G401 (cell line): Measurements from ENCODE around the gene EIF2D. TPM values are rescaled to one million over a fixed set of nuclear protein-coding genes. Genes with fewer than 3 reads are reported as not detected.

Source experiments
- DNase-seq: peaks from one replicate; pipeline ENCODE4 v3.0.0-alpha.2; 2015; ENCODE audit warnings: low spot score
- in situ Hi-C: cut with HindIII; loops from 2 replicates; pipeline ENCODE4 v1.10.0; 2016; ENCODE audit warnings: low sequenced_read_pairs, mixed read lengths
- total RNA-seq: library from RNA; depleted of rRNA; stranded (reverse); fragments of >200 nt; shearing (Covaris generic); gene quantifications from 2 replicates; pipeline ENCODE4 v1.2.3, GENCODE V29; 2014

The EIF2D gene
- total RNA-seq, 1 experiment from 2014 or later, result 63.7 TPM

DNA sequence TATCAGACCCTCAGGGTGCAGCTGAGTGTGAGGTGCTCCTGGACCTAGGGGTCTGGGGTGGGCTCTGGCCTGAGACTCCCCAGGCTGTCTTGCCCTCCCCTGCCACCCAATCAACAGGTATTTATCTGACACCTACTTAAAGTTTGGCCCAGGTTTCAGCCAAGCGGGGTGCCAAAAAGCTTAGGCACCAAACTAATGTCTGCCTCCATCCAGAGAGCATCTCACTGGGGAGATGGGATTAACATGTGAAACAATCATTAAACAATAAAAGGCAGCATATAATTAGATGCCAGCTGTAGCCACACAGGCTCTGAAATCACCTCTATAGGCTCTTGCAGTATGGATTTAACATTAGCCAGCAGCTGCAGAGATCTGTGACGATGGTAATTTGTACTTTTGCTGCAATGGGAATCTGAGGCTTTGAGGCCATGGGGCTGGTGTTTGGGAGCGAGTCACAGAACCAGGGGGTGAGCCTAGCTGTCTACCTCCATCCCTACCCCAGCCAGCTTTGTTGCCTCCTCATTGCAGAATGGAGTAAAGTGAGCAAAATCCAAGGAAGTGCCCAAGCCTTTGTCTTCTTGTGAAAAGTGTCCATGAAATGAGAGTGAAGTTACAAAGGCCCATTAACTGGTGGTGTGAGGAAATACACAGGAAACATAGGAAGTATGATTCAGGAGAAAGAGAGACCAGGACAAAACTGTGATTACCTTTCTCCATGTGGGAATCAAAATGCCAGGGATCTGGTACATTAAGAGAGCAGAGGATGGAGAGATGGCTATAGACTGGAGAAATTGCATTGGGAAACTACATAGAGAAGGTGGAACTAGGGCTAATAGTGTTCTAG lies 36.1 kb downstream of the EIF2D start:
- in situ Hi-C loops, result no loop called here
- no peak for DNase-seq

DNA sequence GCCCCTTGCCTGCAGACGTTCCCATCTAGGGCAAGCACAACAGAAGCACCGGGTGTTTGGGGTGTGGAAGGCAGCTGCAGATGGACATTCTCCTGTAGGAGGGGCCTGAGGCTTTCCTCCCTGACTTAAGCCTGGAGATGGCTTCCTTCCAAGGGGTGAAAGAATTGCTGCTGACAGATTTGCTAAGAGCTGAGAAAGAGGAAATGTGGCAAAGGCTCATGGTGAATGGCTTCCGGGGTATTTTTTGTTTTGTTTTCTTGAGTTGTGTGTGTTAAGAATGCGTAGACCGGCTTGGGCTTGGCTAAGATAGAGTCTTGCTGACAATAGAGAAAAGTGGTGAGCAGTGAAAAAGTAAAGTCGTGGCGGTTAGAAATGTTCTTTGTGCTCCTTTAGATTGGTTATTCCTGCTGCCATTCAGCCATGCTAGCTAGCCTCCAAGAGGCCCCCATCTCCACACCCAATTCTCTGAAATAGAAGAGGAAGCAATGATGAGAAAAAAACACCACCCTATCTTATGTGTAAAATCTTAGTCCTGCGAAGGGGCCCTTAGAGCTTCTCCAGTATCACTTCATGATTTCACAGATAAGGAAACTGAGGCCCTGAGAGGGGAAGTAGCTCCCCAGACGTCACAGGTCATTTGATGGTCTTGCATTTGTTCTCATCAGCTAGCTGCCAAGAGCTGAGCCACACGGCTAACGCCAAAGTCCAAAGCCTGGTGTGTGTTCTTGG lies 36.9 kb downstream of the EIF2D start:
- in situ Hi-C loops, result no loop called here
- no peak for DNase-seq

DNA sequence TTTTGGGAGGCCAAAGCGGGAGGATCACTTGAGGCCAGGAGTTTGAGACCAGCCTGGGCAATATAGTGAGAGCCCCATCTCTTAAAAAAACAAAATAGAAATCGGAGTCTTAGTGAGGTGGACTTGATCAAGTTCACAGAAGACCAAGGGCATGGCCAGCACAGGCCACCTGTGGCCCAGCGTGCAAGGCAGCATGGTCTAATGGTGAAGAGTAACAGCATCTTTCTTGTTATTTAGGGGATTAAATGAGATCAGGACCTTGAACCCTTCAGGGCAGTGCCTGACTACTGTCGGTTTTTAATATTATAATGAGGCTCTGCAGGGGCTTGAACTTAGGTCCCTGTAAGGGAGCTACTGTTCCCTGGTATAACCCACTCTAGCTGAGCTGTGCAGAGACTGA lies 38.5 kb downstream of the EIF2D start:
- in situ Hi-C loops, result no loop called here
- no peak for DNase-seq

DNA sequence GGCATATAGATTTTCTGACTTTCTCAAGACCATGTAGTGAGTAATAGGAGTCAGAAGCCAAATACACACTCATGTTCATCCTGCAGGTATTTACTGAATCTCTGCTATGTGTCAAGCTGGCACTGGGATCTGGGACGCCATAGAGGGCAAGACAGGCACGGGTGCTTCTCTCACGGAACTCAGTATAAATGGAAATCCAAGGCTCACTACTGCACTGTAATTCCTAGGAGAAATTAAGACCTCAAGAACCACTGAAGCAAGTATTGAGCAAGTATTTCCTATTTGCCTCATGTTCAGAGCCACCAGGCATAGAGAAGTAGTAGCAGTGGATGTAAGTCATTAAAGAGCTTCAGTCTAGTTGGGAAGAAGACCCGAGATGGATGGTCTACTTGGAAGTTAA lies 38.9 kb downstream of the EIF2D start:
- in situ Hi-C loops, result no loop called here
- DNase-seq, result no peak

DNA sequence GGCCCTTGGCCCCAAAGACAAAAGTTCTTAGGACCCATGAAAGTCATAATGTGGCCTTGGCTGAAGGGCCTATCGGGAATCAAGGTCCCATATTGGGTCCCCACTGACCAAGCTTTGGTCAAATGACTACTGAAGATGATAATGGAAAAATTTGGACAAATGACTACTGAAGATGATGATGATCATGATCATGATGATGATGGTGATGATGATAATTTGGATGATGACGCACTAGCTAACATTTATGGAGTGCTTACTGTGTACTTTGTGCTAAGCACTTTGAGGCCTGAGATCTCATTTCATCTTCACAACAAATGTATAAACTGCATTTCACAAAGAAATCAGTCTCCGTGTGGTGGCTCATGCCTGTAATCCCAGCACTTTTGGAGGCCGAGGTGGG lies 39.4 kb downstream of the EIF2D start:
- no peak for DNase-seq
- in situ Hi-C loops, result no loop called here

DNA sequence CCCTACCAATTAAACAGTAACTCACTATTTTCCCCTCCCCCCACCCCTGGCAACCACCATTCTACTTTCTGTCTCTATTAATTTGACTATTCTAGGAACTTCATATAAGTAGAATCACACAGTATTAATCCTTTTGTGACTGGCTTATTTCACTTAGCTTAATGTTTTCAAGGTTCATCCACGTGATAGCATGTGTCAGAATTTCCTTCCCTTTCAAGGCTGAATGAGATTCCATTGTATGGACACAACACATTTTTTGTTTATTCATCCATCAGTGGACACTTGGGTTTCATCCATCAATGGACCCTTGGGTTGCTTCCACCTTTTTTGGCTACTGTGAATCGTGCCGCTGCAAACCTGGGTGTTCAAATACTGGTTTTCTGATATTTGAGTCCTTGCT lies 41.7 kb downstream of the EIF2D start:
- in situ Hi-C loops, result no loop called here
- no peak for DNase-seq

DNA sequence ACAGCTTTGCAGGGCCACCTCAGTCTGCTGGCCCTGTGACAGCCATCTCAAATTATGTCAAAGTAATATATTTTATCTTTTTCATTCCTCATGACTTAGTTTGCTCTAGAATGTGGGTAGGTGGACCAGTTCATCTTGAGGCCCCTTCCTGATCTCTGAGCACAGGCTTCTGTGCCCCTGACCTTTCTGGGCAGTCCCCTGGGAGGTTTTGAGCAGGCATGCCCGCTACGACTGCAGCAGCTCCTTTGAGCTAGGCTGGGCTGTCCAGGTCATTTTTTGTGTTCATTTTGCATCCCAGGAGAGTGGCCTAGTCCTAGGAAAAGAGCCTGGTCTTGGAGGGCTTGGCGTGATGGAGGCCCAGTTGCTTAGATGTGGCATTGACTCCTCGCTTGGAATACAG lies 42.7 kb downstream of the EIF2D start:
- in situ Hi-C loops, result no loop called here
- no peak for DNase-seq

DNA sequence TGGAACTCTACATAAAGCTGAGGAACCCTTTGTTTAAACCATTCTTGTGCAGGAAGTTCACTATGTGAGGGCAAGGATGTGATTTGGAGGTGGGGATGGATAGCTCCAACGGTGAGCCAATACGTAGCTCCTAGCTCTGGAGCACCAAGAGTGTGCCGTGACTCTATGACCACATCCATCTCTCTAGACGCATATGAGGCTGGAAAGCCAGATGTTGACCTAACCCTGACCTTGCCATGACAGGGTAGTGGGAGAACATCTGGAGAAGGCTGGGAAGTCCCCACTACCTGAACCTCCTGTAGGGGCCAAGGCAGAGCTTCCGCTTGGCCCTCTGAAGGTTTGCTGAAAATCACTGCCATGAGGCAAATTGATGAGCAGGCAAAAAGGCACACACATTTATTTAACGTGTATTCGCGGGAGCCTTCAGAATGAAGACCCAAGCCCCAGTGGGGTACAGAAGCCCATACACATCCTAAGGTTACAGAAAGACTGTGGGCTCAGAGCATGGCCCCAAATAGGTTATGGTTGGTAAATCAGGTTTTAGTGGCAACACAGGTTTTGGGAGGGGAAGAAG lies 43.4 kb downstream of the EIF2D start:
- in situ Hi-C loops, result no loop called here
- no peak for DNase-seq

DNA sequence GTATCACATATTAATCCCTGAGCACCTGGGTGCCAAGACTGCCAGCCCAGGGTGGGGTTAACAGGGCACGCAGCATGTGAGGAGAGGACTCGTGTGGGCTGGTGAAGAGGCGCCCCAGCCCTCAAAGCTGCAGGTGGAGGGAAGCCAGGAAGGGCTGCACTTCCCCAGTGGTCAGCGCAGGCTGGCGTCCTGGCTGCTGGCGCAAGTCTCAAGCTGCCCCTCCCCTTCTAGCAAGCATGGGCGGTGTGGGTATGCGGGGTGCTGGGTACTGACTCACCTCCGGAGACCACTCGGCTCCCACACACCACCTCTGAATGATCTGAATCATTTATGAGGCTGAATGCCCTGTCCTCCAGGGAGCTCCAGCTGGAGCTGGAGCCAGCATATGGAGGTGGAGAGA lies 44.0 kb downstream of the EIF2D start:
- in situ Hi-C loops, result no loop called here
- no peak for DNase-seq

DNA sequence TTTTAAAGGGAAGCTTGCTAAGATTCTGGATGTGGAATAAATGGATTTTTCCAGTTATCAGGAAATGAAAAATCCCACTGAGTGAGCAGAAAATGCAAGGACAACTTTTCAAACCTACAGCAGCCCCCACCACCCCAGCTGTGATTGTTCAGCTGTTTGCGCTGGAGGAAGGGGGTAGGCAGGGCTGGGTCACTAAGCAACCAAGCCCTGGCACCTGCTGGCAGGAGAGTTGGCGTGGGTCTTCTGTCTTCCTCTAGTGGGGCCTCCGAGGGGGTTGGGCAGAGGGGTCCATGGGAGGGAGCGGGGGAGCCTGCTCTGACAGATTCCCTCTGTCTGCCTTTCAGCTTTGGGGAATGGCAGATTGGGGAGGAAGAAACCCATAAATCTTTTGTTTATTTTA lies 45.3 kb downstream of the EIF2D start:
- in situ Hi-C loops, result no loop called here
- DNase-seq, result no peak

DNA sequence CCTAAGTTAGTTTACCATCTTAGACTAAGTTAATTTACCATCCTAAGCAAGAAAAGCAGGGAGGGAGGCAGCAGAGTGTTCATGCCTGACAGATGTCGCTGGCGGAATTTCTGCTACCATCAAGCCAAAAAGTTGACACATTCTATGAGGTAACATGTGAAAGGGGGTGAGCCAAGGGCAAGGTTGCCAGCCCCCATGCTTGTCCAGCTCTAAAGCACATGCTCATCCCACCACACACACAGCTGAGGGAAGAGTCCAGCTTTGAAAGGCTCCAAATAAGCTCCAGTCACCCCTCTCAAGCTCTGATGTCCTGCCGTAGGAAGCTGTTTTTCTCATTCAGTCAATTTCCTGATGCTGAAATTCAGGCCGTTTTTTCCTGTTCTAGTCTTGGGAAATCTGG lies 46.3 kb downstream of the EIF2D start:
- no peak for DNase-seq
- in situ Hi-C loops, result no loop called here

DNA sequence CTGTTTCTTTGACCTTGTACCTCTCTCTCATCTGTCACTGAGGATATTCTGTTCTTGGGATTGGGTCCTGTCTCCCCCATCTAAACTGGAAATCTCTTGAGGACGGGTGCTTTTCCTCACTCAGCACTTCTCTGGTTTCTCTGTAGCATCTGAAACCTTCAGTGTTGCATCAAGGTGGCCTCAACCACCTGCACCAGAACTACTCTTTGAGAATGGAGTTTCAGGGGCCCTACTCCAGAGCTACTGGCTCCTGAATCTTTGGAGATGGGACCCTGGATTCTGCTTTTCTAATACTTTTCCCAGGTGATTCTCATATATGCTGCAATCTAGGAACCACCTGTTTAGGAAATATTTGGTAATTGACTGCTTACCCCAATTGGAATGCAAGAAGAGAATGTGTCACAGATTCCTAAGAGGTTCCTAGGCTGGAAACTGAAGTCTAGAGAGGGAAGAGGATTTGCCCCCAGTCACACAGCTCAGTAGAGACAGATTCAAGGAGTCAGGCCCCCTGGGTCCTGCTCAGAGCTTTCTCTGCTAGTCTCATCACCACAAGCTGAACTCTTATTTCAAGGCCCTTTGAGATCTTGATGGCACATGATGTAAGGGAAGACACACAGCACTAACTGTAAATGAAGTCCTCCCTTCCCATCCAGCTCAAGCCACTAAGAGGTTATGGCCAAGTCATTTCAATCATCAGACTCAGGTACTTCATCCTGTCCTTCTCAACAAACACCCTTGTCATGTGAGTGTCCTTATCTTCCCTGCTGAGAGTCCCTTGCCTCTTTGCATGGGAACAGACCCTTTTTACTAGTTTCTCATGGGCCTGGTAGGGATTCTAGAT lies 48.7 kb downstream of the EIF2D start:
- DNase-seq, result no peak
- in situ Hi-C loops, result no loop called here

DNA sequence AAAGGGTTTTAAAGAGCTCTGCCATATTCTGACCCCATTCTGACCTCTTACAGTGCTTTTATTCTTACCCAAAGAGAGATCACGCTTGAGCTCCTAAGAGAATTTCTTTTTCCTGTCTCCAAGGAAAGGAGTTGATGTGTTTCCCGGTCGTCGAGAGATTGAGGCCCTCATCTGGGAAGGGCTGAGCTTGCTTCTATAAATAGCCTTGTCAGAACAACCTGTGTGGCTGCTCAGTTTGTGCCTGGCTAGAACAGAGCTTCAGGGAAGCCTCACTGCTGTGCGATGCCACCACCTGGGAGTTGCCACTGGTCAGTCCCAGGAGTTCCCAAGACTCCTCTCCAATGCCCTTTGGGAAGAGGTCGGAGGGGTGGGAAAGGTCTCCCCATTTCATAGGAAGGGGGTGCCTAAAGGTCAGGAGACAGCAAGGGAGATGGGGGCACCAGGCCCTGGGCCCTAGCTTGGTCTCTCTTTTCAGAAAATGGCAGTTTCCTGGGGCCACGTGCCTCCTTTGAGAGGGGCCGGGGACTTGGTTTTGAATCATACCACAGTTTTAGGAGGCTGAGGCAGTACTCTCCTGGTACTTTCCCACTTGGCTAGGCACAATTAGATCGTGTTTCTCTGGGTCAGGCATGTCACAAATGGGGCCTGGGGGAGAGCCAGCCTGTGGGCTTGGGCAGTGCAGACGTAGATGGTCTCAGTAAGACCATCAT lies 52.1 kb downstream of the EIF2D start:
- in situ Hi-C loops, result no loop called here
- DNase-seq, result no peak

DNA sequence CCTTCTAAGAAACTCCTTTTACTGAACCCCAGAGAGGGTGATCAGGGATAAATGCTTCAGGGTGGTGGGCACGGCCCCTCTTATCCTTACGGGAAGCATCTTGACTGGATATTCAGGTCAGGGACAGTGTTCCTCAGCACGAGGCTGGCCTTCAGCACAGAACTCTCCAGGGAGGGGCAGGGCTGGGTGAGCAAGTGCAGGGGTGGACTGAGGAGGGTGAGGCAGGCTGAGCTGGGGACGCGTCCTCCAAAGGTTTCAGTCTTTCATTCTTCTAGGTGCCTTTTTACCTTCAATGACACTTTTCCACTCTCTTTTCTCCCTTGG lies 52.6 kb downstream of the EIF2D start:
- DNase-seq, result no peak
- in situ Hi-C loops, result no loop called here

DNA sequence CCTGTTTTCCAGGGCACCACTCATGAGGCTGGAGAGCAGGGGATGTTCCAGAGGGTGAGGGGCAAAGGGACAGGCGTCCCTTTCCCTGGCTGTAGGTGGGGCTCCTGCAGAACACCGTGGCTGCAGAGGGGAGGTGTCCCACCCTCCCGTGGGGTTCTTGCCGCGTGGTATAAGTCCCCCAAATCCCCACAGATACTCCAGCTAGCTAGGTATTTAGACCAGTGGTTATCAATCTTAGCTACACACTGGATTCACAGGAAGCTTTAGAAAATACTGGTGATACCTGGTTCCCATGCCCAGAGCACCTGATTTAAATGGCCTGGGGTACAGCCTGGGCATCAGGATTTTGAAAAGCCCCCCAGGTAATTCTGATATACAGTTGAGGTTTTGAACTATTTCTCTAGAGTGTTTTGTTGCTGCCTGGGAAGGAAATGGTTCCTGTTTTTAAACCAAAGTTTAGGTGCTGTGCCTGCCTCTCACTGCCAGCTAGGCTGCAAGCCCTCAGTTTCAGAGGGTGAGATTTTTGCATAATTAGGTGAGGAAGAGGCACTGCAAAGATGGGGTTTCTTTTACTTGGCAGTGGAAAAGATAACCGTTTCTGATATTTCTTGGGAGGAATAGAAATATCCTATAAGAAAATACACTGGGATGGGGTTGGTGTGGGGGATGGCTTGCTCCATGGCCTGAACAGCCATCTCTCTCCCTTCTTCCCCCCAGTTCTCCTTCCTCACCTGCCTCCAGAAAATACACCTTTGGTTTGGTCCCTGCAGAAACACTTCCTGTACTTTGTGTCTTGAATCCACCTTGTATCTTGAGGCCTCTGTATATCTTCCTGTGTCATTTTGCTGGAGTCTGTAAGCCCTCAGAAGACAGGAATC lies 53.2 kb downstream of the EIF2D start:
- no peak for DNase-seq
- in situ Hi-C loops, result no loop called here

DNA sequence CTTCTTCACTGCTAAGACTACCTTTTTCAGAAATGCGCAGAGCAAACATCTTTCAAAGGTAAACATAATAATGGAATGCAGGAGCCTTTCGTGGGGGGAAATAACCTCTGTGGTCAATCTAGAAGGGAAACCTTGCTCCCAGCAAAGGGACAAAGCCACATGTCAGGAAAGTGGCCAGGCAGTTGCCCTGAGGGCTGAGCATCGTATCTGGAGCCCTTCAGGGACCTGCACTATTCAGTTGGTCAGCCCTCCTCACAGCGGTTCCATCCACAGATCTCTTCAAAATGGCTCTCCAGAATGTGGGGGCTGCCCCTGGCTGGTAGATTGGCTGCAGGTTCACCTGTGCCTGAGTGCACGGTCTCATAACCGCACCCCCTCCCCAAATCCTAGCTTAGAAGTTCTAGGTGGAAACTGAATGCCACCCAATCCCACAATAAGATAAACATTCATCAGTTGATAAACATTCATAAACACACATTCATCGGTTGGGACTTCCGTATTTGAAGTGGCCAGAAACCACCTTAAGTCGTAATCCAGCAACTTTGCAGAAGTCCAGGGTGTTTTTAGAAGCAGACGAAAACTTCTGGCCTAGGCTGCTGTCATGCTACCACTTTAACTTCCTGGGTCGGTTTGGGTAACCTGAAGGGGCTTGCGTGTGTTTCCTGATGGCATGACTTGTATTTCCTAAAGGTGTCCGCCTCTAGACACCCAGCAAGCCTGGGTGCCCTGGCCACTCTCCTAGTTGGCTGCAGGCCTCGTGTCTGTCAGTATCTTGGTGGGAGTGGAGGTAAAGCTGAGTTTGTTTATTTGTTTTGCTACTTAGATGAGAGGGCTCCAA lies 54.4 kb downstream of the EIF2D start:
- in situ Hi-C loops, result no loop called here
- no peak for DNase-seq
